Lower leg skin (tissue), 3 donors: Measurements from ENCODE around the gene GSTT4.

Source experiments
- POLR2A ChIP-seq, 2 donors: fragments of 450-650 bp; IDR thresholded peaks; one replicate each; pipeline ENCODE4 v1.6.1; 2016 to 2017; ENCODE audit warnings: antibody characterized with exemption in 2 of 2, mild to moderate bottlenecking in 1 of 2, moderate library complexity in 1 of 2
- TF ChIP-seq, protein P1 (sequence below), 3 donors: fragments of 450-650 bp; IDR thresholded peaks; one replicate each; pipeline ENCODE4 v1.5.1; 2016; ENCODE audit warnings: antibody characterized with exemption in 3 of 3, mild to moderate bottlenecking in 3 of 3, moderate library complexity in 2 of 3

DNA sequence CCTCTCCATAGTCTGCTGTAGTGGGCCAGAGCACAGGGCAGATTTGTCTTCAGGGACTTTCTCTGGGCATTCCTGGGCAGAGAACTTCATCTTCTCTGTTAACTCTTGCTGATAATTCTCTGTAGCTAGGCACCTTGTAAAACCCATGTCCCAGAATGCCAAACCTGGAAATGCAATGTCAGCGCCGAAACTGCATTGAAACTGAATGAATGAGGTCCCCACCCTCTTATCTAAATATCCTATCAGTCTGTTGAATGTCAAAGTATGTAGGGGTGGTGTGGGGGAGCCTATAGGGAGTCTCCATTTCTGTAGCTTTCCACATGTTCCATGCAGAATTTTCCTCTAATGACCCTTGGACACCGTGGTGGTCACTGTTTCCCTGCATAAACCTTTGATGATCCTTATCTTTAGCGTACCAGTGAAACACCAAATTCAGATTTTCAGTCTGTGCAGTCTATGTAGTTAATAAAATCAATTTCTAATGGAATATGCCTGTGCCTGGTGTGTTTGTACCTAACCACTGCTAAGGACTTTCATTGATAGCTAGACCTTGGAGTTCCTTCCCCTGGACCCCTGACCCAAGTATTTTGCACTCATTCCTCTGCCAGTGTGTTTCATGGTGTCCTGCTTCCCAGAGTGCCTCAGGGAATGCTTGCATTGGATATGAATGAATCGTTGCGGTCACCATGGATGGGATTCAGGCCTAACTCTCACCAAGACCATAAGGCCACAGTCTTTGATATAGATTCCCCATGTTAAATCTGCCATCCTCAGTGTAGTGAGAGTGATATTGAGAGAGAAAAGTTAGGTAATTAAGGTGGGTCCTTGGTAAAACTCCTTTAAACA is 3.4 kb upstream of the GSTT4 start:
- TF ChIP-seq, protein P1, sequence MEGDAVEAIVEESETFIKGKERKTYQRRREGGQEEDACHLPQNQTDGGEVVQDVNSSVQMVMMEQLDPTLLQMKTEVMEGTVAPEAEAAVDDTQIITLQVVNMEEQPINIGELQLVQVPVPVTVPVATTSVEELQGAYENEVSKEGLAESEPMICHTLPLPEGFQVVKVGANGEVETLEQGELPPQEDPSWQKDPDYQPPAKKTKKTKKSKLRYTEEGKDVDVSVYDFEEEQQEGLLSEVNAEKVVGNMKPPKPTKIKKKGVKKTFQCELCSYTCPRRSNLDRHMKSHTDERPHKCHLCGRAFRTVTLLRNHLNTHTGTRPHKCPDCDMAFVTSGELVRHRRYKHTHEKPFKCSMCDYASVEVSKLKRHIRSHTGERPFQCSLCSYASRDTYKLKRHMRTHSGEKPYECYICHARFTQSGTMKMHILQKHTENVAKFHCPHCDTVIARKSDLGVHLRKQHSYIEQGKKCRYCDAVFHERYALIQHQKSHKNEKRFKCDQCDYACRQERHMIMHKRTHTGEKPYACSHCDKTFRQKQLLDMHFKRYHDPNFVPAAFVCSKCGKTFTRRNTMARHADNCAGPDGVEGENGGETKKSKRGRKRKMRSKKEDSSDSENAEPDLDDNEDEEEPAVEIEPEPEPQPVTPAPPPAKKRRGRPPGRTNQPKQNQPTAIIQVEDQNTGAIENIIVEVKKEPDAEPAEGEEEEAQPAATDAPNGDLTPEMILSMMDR (IDR thresholded peaks at IDR 0.05) = no peak
- TF ChIP-seq POLR2A (IDR thresholded peaks at IDR 0.05) = no peak
